Urinary bladder (tissue), 4 donors: ENCODE measurements around the gene TSPAN33. TPM values are rescaled to one million over a fixed set of nuclear protein-coding genes. Genes with fewer than 3 reads are reported as not detected.
"Not testable (repeated sequence)": the region's sequence is repeated elsewhere in the genome, so short reads cannot be mapped to it uniquely, and the experiment has no call there.

ENCODE experiments used
- DNase-seq: peaks from one replicate; pipeline ENCODE4 v3.0.0-alpha.2; 2015; ENCODE audit errors: extremely low spot score
- H3K27ac ChIP-seq: one replicate; pipeline ENCODE4 v1.5.1; 2013; ENCODE audit warnings: low read depth, mild to moderate bottlenecking, moderate library complexity
- H3K36me3 ChIP-seq: one replicate; pipeline ENCODE4 v1.6.1; 2013; ENCODE audit warnings: mild to moderate bottlenecking, moderate library complexity; ENCODE audit not compliant: insufficient read depth
- H3K4me1 ChIP-seq: one replicate; pipeline ENCODE4 v1.6.1; 2013; ENCODE audit warnings: mild to moderate bottlenecking, moderate library complexity; ENCODE audit not compliant: insufficient read depth
- H3K4me3 ChIP-seq: one replicate; pipeline ENCODE4 v1.5.1; 2013; ENCODE audit warnings: low read depth, low read length
- WGBS: extraction: QIAGEN DNeasy Blood & Tissue Kit; methylation state at CpG from one replicate; pipeline ENCODE4 v1.1.7; 2013; 5-methylcytosine and 5-hydroxymethylcytosine counted together
- polyA plus RNA-seq: library from polyadenylated mRNA; stranded (reverse); fragments of 200-250 nt; gene quantifications from one replicate; pipeline ENCODE4 v1.2.3, GENCODE V29; 2013
- total RNA-seq: library from RNA; depleted of rRNA; stranded (reverse); fragments of >200 nt; gene quantifications from one replicate; pipeline ENCODE4 v1.2.3, GENCODE V29; 2014
- donor health status: healthy with polysubstance abuse.
- donor health status: healthy.

Gene TSPAN33
- total and polyA plus RNA-seq, 2 donors, result 9.5 to 15.6 TPM

- Histone ChIP-seq H3K4me1 (no peaks in the 10 kb centered on the region), H3K4me3 (peak overlapping the region; percentile 18), H3K36me3 (no peaks in the 10 kb centered on the region), H3K27ac (no peak overlapping the region)
- WGBS, result 38% methylated on average over 16 of the region's 16 CpGs
- DNase-seq, result no peak
Measured at GRCh38 chr7:129169686-129170440, 25.4 kb downstream of the TSPAN33 start.

GRCh38 chr7:129170441-129171021, 26.0 kb downstream of the TSPAN33 start:
- WGBS, result 80% methylated on average over 11 of the region's 11 CpGs
- Histone ChIP-seq H3K4me1 (no peaks in the 10 kb centered on the region), H3K4me3 (no peak overlapping the region), H3K36me3 (no peaks in the 10 kb centered on the region), H3K27ac (no peak overlapping the region)
- DNase-seq, result no peak

- H3K4me3 ChIP-seq, DNase-seq, H3K4me1 ChIP-seq, H3K36me3 ChIP-seq, H3K27ac ChIP-seq: not testable (repeated sequence)
- 95% methylated on average over 7 of the region's 7 CpGs for WGBS
Measured at GRCh38 chr7:129173861-129174260, 29.4 kb downstream of the TSPAN33 start.

DNA sequence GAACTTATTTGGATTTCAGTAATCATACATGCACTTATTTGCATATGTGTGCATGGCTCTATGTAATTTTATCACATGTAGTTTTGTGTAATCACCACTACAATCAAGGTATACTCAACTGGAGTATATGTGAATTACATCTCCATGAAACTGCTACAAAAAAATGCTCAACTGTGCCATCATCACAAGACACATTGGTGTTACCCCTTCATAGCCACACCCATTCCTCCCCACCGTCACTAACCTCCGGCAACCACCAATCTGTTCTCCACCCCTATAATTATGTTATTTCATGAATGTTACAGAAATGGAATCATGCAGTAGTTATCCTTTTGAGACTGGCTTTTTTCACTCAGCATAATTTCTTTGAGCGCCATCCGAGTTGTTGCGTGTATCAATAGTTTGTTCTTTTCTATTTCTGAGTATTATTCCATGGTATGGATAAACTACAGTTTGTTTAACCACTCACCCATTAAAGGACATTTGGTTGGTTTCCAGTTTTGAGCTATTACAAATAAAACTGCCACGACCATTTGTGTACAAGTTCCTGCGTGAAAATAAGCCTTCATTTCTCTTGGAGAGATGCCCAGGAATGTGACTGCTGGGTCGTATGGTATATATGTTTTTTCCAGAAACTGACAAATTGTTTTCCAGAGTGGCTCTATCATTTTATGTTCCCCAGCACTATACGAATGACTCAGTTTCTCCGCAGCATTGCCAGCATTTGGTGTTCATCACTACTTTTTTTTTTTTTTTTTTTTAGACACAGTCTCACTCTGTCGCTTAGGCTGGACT, 32.6 kb downstream of the TSPAN33 start:
- Histone ChIP-seq H3K27ac (no peak overlapping the region), H3K36me3 (no peaks in the 10 kb centered on the region), H3K4me3 (no peak overlapping the region), H3K4me1 (no peaks in the 10 kb centered on the region)
- 24% methylated on average over 11 of the region's 11 CpGs for WGBS
- no peak for DNase-seq

- no peaks in the 10 kb centered on the region for H3K4me1 ChIP-seq
- WGBS, result 72% methylated on average over 6 of the region's 6 CpGs
- DNase-seq, result no peak
Measured at GRCh38 chr7:129184981-129185670, 40.6 kb downstream of the TSPAN33 start.

GRCh38 chr7:129186749-129187260, 42.3 kb downstream of the TSPAN33 start:
- no peak for DNase-seq
- WGBS, result 89% methylated on average over 6 of the region's 6 CpGs

More at GRCh38 chr7:129184981-129185670, 40.6 kb downstream of the TSPAN33 start:
- H3K36me3 ChIP-seq, result no peaks in the 10 kb centered on the region
- H3K4me3 ChIP-seq, result no peak overlapping the region
- H3K27ac ChIP-seq, result no peak overlapping the region

DNA sequence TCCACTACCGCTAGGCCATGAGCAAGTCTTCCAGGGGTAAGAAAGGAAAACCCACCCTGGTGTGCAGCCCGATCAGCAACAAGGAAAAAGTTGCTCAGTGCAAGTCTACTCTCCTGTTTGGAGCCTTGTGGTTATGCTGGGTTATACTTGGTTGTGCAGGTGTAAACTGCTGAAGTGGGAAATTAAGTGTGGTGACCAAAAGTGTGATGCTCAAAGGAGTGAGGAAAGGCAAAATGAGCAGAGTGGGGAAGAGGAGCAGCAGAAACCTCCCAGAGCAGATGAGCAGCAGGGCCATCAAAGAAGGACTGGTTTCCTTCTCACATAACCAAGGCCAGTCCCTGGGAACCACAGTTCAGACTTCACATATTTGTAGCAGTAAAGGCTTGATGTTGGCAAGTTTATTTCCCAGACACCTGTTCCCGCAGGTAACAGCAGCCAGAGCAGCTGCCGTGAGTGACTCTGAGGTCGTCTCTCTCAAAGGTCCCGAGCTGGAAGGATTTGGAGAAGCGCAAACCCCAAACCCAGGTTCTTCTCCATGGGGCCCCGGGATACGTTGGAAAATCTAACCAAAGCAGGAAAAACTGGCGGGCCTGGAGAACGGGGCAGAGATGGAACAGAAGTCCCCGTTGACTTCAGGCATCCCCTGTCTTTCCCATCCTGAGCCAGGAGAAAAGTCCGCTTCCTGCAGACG, 43.3 kb downstream of the TSPAN33 start:
- WGBS, result 24% methylated on average over 14 of the region's 14 CpGs
- no peak for DNase-seq
- Histone ChIP-seq H3K27ac (no peak overlapping the region), H3K4me3 (peak overlapping the region; percentile 76), H3K4me1 (no peaks in the 10 kb centered on the region), H3K36me3 (no peaks in the 10 kb centered on the region)

More at GRCh38 chr7:129186749-129187260, 42.3 kb downstream of the TSPAN33 start:
- no peaks in the 10 kb centered on the region for H3K36me3 ChIP-seq
- H3K4me1 ChIP-seq, result no peaks in the 10 kb centered on the region
- no peak overlapping the region for H3K27ac ChIP-seq
- H3K4me3 ChIP-seq, result no peak overlapping the region

GRCh38 chr7:129188372-129188891, 43.9 kb downstream of the TSPAN33 start, which contains the start of gene SMO:
TSS of gene SMO (plus strand) at chr7:129188633. CDS start at chr7:129189152, 519 bp downstream.
- 2% methylated on average over 48 of the region's 48 CpGs for WGBS
- Histone ChIP-seq H3K27ac (peak within 1 kb of the TSS; percentile 30), H3K4me1 (no peaks in the 10 kb centered on the region), H3K36me3 (no peaks in the 10 kb centered on the region), H3K4me3 (peak within 1 kb of the TSS; percentile 76)
- DNase-seq, result peak; percentile 78

- H3K27ac ChIP-seq, result peak overlapping the region; percentile 30
- under 1% methylated on average over 83 of the region's 83 CpGs for WGBS
- peak overlapping the region; percentile 76 for H3K4me3 ChIP-seq
- no peak for DNase-seq
- no peaks in the 10 kb centered on the region for H3K4me1 ChIP-seq
- no peaks in the 10 kb centered on the region for H3K36me3 ChIP-seq
Measured at GRCh38 chr7:129188892-129189660, 44.6 kb downstream of the TSPAN33 start.

GRCh38 chr7:129189661-129190310, 45.3 kb downstream of the TSPAN33 start:
- peak overlapping the region; percentile 76 for H3K4me3 ChIP-seq
- no peak for DNase-seq

GRCh38 chr7:129191272-129191671, 46.8 kb downstream of the TSPAN33 start:
- H3K4me3 ChIP-seq, result no peak overlapping the region
- H3K4me1 ChIP-seq, result no peaks in the 10 kb centered on the region
- DNase-seq, result no peak
- no peak overlapping the region for H3K27ac ChIP-seq
- WGBS, result 70% methylated on average over 3 of the region's 3 CpGs
- H3K36me3 ChIP-seq, result no peaks in the 10 kb centered on the region

More at GRCh38 chr7:129189661-129190310, 45.3 kb downstream of the TSPAN33 start:
- H3K27ac ChIP-seq, result no peak overlapping the region
- no peaks in the 10 kb centered on the region for H3K36me3 ChIP-seq
- 25% methylated on average over 13 of the region's 13 CpGs for WGBS
- no peaks in the 10 kb centered on the region for H3K4me1 ChIP-seq
